Muscle of leg (tissue), 11 donors: ENCODE results near the gene PLA2G2F. TPM values are rescaled to one million over a fixed set of nuclear protein-coding genes. Genes with fewer than 3 reads are reported as not detected.
A peak's percentile ranks its signal among the peaks of the same experiment; 100 is the strongest.

ENCODE experiments used
- DNase-seq: peaks from one replicate; pipeline ENCODE4 v3.0.0; 2013
- H3K27ac ChIP-seq: one replicate; pipeline ENCODE4 v1.5.1; 2013; ENCODE audit warnings: mild to moderate bottlenecking, low read length, control low read depth
- H3K27me3 ChIP-seq: one replicate; pipeline ENCODE4 v1.6.1; 2013; ENCODE audit warnings: low read length; ENCODE audit not compliant: control insufficient read depth, insufficient read depth
- H3K36me3 ChIP-seq: one replicate; pipeline ENCODE4 v1.6.1; 2013; ENCODE audit warnings: low read length; ENCODE audit not compliant: control insufficient read depth, insufficient read depth
- H3K4me1 ChIP-seq: one replicate; pipeline ENCODE4 v1.6.1; 2013; ENCODE audit warnings: low read length; ENCODE audit not compliant: control insufficient read depth, insufficient read depth
- H3K4me3 ChIP-seq: one replicate; pipeline ENCODE4 v1.5.1; 2013; ENCODE audit warnings: low read length, control low read depth
- H3K9me3 ChIP-seq: replicated peaks from 2 replicates; pipeline ENCODE4 v1.6.1; 2013; ENCODE audit warnings: low read depth, low read length; ENCODE audit not compliant: control insufficient read depth
- WGBS: methylation state at CpG from one replicate; pipeline ENCODE4 v1.1.5; 2013; ENCODE audit warnings: missing lambda C conversion rate; ENCODE audit not compliant: insufficient coverage; 5-methylcytosine and 5-hydroxymethylcytosine counted together
- polyA plus RNA-seq, 8 donors: library from polyadenylated mRNA; unstranded; fragments of 120-200 nt; gene quantifications; one replicate each; pipeline versions ENCODE4 v1.2.1 to v1.2.3, GENCODE V29; 2013; ENCODE audit warnings: inconsistent platforms in 1 of 8, low replicate concordance in 1 of 8; ENCODE audit not compliant: insufficient read length in 8 of 8, insufficient read depth in 1 of 8
- total RNA-seq: library from RNA; stranded (reverse); fragments of 120-200 nt; gene quantifications from one replicate; pipeline ENCODE4 v1.2.4, GENCODE V29; 2013

Gene PLA2G2F
- total and polyA plus RNA-seq, 9 donors: not detected

DNA sequence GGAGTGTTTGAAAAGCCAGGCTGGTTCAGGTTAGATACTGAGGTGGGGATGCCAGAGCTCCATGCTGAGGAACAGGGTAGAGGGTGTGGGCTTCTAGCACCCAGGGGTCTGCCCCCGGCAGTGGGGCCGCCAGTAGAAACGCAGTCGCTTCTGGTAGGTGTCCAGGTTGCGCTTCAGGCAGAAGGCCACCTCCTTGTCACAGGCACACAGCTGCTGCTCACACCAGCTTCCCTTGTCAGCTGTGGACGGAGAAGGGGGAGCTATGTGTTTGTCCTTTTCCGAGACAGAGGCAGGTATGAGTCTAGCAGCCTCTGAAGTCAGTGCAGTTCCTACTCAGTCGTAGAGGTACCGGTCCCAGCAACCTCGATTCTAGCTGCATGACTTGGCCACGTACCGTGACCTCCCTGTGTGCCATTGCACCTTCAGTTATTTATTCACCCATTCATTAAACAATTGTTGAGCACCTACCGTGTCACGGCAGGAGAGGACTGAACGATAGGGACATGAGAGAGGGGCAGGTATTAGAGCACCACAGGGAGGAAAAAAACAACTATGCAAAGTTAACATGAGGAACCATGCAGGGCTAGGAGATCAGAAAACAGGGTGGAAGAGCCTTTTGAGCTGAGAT, 25.0 kb upstream of the PLA2G2F start:
- no peaks in the 10 kb centered on the region for H3K36me3 ChIP-seq
- no peaks in the 10 kb centered on the region for H3K4me1 ChIP-seq
- H3K4me3 ChIP-seq: no peak overlapping the region
- H3K27ac ChIP-seq: no peak overlapping the region
- WGBS: 44% methylated on average over 8 of the region's 15 CpGs
- peaks cover 17% of the 10 kb centered on the region for H3K27me3 ChIP-seq
- DNase-seq: no peak
- H3K9me3 ChIP-seq: no peaks in the 10 kb centered on the region

DNA sequence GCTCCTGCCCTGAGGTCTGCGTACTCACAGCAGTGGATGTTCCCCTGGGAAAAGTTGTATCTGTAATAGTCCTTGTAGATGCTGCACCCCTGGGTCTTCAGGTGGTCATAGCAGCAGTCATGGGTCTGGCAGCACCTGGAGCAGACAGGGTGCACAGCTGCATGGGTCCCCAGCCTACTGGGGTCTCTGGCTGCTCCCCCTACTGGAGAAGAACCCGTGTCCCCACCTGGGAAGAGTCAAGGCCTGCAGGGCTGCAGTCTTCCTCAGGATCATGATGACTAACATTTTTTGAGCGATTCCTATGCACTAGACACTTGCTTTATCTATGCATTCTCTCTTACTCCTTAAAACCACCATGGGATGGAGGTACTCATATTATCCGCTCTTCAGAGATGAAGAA, 23.6 kb upstream of the PLA2G2F start:
- no peaks in the 10 kb centered on the region for H3K36me3 ChIP-seq
- DNase-seq: no peak
- no peaks in the 10 kb centered on the region for H3K4me1 ChIP-seq
- H3K4me3 ChIP-seq: no peak overlapping the region
- 71% methylated on average over 1 of the region's 4 CpGs for WGBS
- no peak overlapping the region for H3K27ac ChIP-seq
- no peaks in the 10 kb centered on the region for H3K9me3 ChIP-seq
- peaks cover 9% of the 10 kb centered on the region for H3K27me3 ChIP-seq

DNA sequence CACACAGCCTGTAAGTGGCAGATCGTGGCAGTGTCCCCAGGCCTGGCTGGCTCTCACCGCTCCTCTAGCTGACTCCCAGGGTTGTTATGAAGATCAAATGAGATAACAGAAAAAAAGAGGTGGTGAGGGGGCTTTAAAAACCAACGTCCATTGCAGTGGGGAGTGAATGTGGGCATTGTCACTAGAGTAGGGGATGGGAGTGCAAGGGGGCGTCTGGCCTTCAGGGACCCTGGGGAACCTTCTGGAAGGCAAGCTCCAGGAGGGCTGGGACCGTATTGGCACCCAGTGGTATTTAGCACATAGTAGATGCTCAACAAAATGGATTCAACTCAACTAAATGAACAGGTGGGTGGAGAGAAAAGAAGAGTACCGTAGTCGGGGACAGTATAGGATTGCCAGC, 23.2 kb upstream of the PLA2G2F start:
- no peaks in the 10 kb centered on the region for H3K9me3 ChIP-seq
- H3K4me3 ChIP-seq: no peak overlapping the region
- DNase-seq: no peak
- H3K27ac ChIP-seq: no peak overlapping the region
- no peaks in the 10 kb centered on the region for H3K36me3 ChIP-seq
- H3K27me3 ChIP-seq: peaks cover 11% of the 10 kb centered on the region
- no peaks in the 10 kb centered on the region for H3K4me1 ChIP-seq
- WGBS: 82% methylated on average over 4 of the region's 7 CpGs

DNA sequence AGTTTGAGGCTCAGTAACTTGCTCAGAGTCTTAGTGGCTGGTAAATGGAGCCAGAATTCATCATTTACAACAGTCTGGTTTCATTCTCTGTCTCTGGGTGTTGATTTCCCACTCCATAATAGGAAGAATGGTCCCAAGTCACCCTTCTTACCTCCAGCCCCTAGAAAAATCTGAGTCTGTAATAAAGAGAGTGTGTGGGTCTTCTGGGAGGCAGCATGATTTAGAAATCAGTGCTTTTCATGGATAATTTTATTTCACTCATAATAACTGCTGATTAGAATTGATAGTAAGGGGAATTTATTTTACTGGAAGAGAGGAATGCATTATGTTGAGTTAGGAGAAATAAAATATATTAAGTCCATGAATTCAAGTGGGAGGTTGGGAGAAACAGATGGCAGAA, 21.9 kb upstream of the PLA2G2F start:
- Histone ChIP-seq H3K27ac (no peak overlapping the region), H3K4me1 (no peaks in the 10 kb centered on the region), H3K27me3 (peaks cover 15% of the 10 kb centered on the region), H3K4me3 (no peak overlapping the region), H3K36me3 (no peaks in the 10 kb centered on the region), H3K9me3 (no peaks in the 10 kb centered on the region)
- no peak for DNase-seq

DNA sequence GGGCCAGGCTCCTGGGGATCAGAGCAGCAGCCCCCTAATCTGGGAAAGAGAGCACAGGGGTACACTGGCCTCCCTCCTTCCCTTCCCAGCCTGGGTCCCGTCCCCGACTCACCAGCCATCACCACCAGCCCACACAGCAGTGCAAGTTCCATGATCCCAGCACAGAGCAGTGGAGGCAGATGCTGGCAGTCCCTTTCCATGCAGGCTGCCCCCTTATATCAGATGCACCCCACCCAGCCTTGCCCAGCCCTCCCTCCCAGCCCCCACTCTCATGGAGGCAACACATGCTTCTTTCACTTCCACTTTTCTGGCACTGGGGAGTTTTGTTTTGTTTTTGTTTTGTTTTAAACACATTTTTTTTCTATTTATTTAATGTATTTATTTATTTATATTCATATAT, 19.8 kb upstream of the PLA2G2F start, which contains the start of gene PLA2G2D:
Gene PLA2G2D, minus strand, starts transcription at position 190 of the 400 bp plus-strand sequence. Its CDS starts 38 bp downstream, at position 152.
- H3K36me3 ChIP-seq: no peaks in the 10 kb centered on the region
- H3K9me3 ChIP-seq: no peaks in the 10 kb centered on the region
- no CpG with 5 or more reads among the region's 2 CpGs for WGBS

DNA sequence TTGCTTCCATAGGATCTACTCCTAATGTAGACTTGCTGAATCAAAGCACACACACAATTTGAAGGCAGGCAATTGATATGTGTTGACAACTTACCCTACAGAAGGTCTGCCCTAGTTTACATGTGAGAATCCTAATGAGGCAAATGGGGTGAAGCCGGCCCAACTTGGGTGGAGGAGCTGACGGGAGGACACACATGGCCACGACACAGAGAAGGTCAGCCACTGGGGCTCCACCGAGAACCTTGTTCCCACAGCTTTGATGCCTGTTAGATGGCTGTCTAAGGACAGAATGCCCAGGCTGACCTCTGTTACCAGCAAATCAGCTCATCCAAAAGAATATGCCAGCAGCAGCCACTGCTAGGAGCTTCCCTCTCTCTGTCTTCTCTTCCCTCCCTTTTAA, 18.3 kb upstream of the PLA2G2F start:
- DNase-seq: no peak
- Histone ChIP-seq H3K36me3 (no peaks in the 10 kb centered on the region), H3K4me1 (peaks cover 11% of the 10 kb centered on the region), H3K27ac (no peak overlapping the region), H3K4me3 (no peak overlapping the region), H3K9me3 (no peaks in the 10 kb centered on the region), H3K27me3 (peaks cover 13% of the 10 kb centered on the region)
- WGBS: 84% methylated on average over 4 of the region's 4 CpGs

More for the DNA sequence above, 19.8 kb upstream of the PLA2G2F start, which contains the start of gene PLA2G2D:
- DNase-seq: no peak
- Histone ChIP-seq H3K4me3 (no peak within 1 kb of the TSS), H3K27ac (no peak within 1 kb of the TSS), H3K27me3 (peaks cover 11% of the 10 kb centered on the region), H3K4me1 (peaks cover 4% of the 10 kb centered on the region)

DNA sequence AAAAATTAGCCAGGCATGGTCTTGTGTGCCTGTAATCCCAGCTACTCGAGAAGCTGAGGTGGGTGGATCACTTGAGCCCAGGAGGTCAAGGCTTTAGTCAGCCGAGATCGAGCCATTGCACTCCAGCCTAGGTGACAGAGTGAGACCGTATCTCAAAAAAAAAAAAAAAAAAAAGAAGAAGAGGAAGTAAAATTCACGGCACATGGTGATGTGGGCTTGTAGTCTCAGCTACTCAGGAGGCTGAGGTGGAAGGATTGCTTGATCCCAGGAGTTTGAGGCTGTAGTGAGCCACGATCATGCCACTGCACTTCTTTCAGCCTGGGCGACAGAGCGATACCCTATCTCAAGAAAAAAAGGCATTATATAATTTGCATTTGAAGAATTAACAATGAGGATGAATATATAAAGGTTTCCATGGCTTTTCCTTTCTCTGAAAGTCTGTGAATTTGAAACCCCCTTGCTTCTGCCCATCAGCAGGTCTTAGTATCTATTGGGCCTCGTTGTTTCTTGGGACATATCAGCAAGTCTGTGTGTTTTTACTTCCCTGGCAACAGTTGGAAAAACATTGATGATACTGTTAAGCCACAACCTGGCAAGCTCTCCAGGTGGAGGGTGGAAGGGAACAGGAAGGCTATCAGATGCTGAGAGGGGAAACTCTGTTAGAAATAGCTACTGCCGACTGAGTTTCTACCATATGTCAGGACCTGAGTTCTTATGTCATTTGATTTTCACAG, 15.2 kb upstream of the PLA2G2F start:
- 54% methylated on average over 3 of the region's 10 CpGs for WGBS

DNA sequence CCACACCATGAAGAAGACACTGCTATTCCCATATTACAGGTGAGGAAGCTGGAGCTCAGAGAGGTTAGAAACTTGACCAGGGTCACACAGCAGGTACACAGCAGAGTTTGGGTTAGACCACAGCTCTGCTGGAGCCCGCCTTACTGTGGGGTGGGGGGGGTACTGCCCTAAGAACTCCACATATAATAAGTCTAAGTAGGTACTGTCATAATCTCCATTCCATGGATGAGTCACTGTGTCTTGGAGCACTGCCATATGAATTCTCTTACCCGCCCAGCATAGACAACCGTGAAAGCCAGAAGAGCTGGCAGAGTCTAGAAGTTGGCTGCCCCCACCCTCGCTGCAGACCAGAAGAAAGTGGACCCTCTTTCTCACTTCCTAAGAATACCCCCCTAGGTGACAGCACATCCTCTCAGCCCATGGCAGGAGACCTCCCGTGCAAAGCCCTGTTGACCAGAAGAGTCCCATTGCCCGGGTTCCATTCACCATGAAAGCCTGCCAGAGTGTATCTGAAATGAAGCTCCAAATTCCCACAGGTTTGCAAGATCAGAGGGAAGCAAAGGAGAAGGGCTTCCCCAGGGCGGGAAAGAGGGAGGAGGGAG, 14.6 kb upstream of the PLA2G2F start:
- Histone ChIP-seq H3K27me3 (peaks cover 10% of the 10 kb centered on the region), H3K36me3 (no peaks in the 10 kb centered on the region), H3K4me3 (no peak overlapping the region), H3K27ac (no peak overlapping the region), H3K9me3 (peaks cover 3% of the 10 kb centered on the region), H3K4me1 (peaks cover 16% of the 10 kb centered on the region)
- 30% methylated on average over 2 of the region's 7 CpGs for WGBS
- peak; percentile 51 for DNase-seq

More for the DNA sequence above, 15.2 kb upstream of the PLA2G2F start:
- Histone ChIP-seq H3K9me3 (peaks cover under 1% of the 10 kb centered on the region), H3K36me3 (no peaks in the 10 kb centered on the region), H3K4me1 (peaks cover 16% of the 10 kb centered on the region), H3K27me3 (peaks cover 10% of the 10 kb centered on the region), H3K4me3 (no peak overlapping the region), H3K27ac (no peak overlapping the region)
- no peak for DNase-seq

DNA sequence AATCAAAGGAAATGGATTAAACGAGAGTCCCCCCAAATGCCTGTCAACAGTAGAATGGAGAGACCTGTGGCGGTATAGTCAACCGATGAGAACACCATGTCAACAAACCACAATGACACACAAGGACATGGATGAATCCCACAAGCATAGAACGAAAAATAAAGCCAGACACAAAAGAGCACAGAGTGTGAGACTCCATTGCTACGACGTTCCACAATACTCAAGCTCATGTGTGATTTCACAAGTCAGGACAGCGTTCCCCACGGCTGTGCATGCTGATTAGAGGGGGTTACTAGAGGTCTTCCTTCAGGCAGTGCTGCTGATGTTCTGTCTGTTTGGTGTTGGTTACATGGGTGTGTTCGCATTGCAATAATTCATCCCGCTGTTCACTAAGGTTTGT, 14.0 kb upstream of the PLA2G2F start:
- no peak for DNase-seq
- no peak overlapping the region for H3K27ac ChIP-seq
- H3K27me3 ChIP-seq: peaks cover 10% of the 10 kb centered on the region
- no peak overlapping the region for H3K4me3 ChIP-seq
- no peaks in the 10 kb centered on the region for H3K36me3 ChIP-seq
- H3K9me3 ChIP-seq: peaks cover 3% of the 10 kb centered on the region
- H3K4me1 ChIP-seq: peaks cover 16% of the 10 kb centered on the region
- WGBS: 63% methylated on average over 6 of the region's 10 CpGs

DNA sequence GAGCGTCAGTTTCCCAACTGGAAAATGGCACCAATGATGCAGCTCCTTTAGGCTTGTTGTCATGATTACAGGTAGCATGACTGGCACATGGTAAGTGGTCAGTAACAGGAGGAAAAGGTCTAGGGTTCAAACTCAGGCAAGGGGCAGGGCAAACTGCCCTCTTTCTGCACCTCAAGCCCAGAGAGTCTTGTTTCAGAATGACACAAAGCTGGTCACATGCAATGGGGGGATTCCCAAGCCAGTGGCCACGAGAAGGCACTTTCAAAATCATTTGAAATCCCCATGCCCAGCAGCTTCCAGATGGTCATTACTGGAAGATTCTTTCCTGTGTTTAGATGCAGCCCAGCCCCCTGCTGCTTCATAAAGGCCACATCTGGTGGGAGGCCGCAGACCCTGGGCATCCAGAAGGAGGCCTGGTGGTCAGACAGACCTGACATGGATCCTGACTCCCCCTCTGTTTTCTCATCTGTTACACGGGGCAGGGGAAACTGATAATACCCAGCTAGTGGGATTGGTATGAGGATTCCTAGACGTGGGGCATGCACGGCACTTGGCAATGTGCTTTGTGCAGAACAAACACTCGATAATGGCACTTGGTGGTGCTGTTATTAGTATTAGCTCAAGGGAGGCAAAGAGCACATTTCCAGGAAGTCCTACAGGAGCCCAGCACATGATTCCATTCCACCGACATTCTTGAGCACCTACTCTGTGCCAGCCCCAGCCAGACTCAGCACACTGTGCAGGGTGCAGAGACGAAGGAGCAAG, 12.9 kb upstream of the PLA2G2F start:
- peaks cover 6% of the 10 kb centered on the region for H3K27me3 ChIP-seq
- WGBS: 59% methylated on average over 7 of the region's 9 CpGs
- peaks cover 16% of the 10 kb centered on the region for H3K4me1 ChIP-seq
- H3K36me3 ChIP-seq: no peaks in the 10 kb centered on the region
- no peak overlapping the region for H3K4me3 ChIP-seq
- DNase-seq: no peak
- H3K27ac ChIP-seq: no peak overlapping the region
- peaks cover 3% of the 10 kb centered on the region for H3K9me3 ChIP-seq
